Skeletal muscle tissue (tissue), 4 donors: Measurements from ENCODE around the gene FLCN. TPM values are rescaled to one million over a fixed set of nuclear protein-coding genes. Genes with fewer than 3 reads are reported as not detected.

Experiments
- H3K27ac ChIP-seq: one replicate; pipeline ENCODE4 v1.7.0; 2013; ENCODE audit warnings: mild to moderate bottlenecking, low read depth, low read length, inconsistent platforms
- H3K27me3 ChIP-seq, 3 donors: one replicate each; pipeline ENCODE4 v1.7.0; 2013; ENCODE audit warnings: low read length in 3 of 3; ENCODE audit not compliant: control insufficient read depth in 3 of 3, insufficient read depth in 3 of 3
- H3K36me3 ChIP-seq, 3 donors: one replicate each; pipeline ENCODE4 v1.7.0; 2013; ENCODE audit warnings: low read length in 3 of 3; ENCODE audit not compliant: control insufficient read depth in 3 of 3, insufficient read depth in 3 of 3
- H3K4me1 ChIP-seq, 3 donors: one replicate each; pipeline ENCODE4 v1.7.0; 2013; ENCODE audit warnings: low read length in 3 of 3, mild to moderate bottlenecking in 3 of 3; ENCODE audit not compliant: control insufficient read depth in 3 of 3, insufficient read depth in 3 of 3
- H3K4me3 ChIP-seq, 3 donors: one replicate each; pipeline ENCODE4 v1.7.0; 2013; ENCODE audit warnings: low read length in 3 of 3
- H3K9ac ChIP-seq, 3 donors: one replicate each; pipeline ENCODE4 v1.7.0; 2013; ENCODE audit warnings: low read length in 3 of 3, mild to moderate bottlenecking in 3 of 3, moderate library complexity in 2 of 3, low read depth in 1 of 3
- H3K9me3 ChIP-seq, 3 donors: one replicate each; pipeline ENCODE4 v1.7.0; 2013; ENCODE audit warnings: low read length in 3 of 3; ENCODE audit not compliant: control insufficient read depth in 3 of 3
- total RNA-seq: library from RNA; depleted of rRNA; stranded (reverse); fragments of >200 nt; gene quantifications from one replicate; pipeline ENCODE4 v1.2.3, GENCODE V29; 2014
- donor health status: Osteomylitis.

FLCN gene
- total RNA-seq, 1 donor from 2014 or later, result 20.9 TPM

GRCh38 chr17:17241656-17242055 is 4.7 kb upstream of the FLCN start:
- H3K4me1 ChIP-seq, result peaks cover 0 to 2% (median 0%) of the 10 kb centered on the region in 3 donors
- peaks cover 8 to 12% (median 10%) of the 10 kb centered on the region in 3 donors for H3K36me3 ChIP-seq
- H3K27me3 ChIP-seq, result no peaks in the 10 kb centered on the region
- H3K9me3 ChIP-seq, result no peaks in the 10 kb centered on the region
- H3K9ac ChIP-seq, result no peak overlapping the region
- no peak overlapping the region for H3K27ac ChIP-seq
- no peak overlapping the region for H3K4me3 ChIP-seq

- H3K4me1 ChIP-seq, result peaks cover 12 to 17% (median 16%) of the 10 kb centered on the region in 3 donors
- no peaks in the 10 kb centered on the region for H3K27me3 ChIP-seq
- H3K27ac ChIP-seq, result no peak overlapping the region
- peaks cover 0 to 5% (median 0%) of the 10 kb centered on the region in 3 donors for H3K36me3 ChIP-seq
- H3K9ac ChIP-seq, result no peak overlapping the region
- no peak overlapping the region for H3K4me3 ChIP-seq
- H3K9me3 ChIP-seq, result no peaks in the 10 kb centered on the region
Observed at GRCh38 chr17:17239832-17240231, 2.9 kb upstream of the FLCN start.

GRCh38 chr17:17236295-17237025 is 508 bp downstream of the FLCN start:
- H3K9me3 ChIP-seq, result no peaks in the 10 kb centered on the region
- peaks cover 22 to 32% (median 27%) of the 10 kb centered on the region in 3 donors for H3K4me1 ChIP-seq
- peak overlapping the region; percentile 92 to 98 (median 98) for H3K4me3 ChIP-seq
- peak overlapping the region; percentile 99 to 100 (median 99) for H3K9ac ChIP-seq
- peaks cover 10 to 17% (median 13%) of the 10 kb centered on the region in 3 donors for H3K36me3 ChIP-seq
- peak overlapping the region; percentile 99 for H3K27ac ChIP-seq
- no peaks in the 10 kb centered on the region for H3K27me3 ChIP-seq

- Histone ChIP-seq H3K27me3 (no peaks in the 10 kb centered on the region), H3K9me3 (no peaks in the 10 kb centered on the region), H3K4me1 (peaks cover 22 to 32% (median 27%) of the 10 kb centered on the region in 3 donors), H3K4me3 (peak overlapping the region; percentile 92 to 98 (median 98)), H3K36me3 (peaks cover 15 to 25% (median 23%) of the 10 kb centered on the region in 3 donors), H3K9ac (peak overlapping the region; percentile 99 to 100 (median 99)), H3K27ac (peak overlapping the region; percentile 99)
Observed at GRCh38 chr17:17235212-17236174, 1.5 kb downstream of the FLCN start.

- H3K4me1 ChIP-seq, result peaks cover 38 to 59% (median 54%) of the 10 kb centered on the region in 3 donors
- H3K4me3 ChIP-seq, result no peak overlapping the region
- H3K9ac ChIP-seq, result peak overlapping the region in 1 of 3 donors; percentile 2
- no peaks in the 10 kb centered on the region for H3K27me3 ChIP-seq
- H3K9me3 ChIP-seq, result no peaks in the 10 kb centered on the region
- no peak overlapping the region for H3K27ac ChIP-seq
- peaks cover 45 to 53% (median 48%) of the 10 kb centered on the region in 3 donors for H3K36me3 ChIP-seq
Observed at GRCh38 chr17:17232303-17232621, 4.7 kb downstream of the FLCN start.

GRCh38 chr17:17231621-17232302 is 5.2 kb downstream of the FLCN start:
- no peak overlapping the region for H3K27ac ChIP-seq
- peaks cover 38 to 59% (median 54%) of the 10 kb centered on the region in 3 donors for H3K4me1 ChIP-seq
- no peak overlapping the region for H3K9ac ChIP-seq
- peaks cover 49 to 58% (median 51%) of the 10 kb centered on the region in 3 donors for H3K36me3 ChIP-seq
- H3K4me3 ChIP-seq, result no peak overlapping the region
- H3K9me3 ChIP-seq, result no peaks in the 10 kb centered on the region
- no peaks in the 10 kb centered on the region for H3K27me3 ChIP-seq

- Histone ChIP-seq H3K27ac (peak overlapping the region; percentile 3), H3K9ac (peak overlapping the region in 1 of 3 donors; percentile 74), H3K4me1 (peaks cover 21 to 44% (median 42%) of the 10 kb centered on the region in 3 donors), H3K9me3 (no peaks in the 10 kb centered on the region), H3K4me3 (no peak overlapping the region), H3K36me3 (peaks cover 67 to 78% (median 69%) of the 10 kb centered on the region in 3 donors), H3K27me3 (no peaks in the 10 kb centered on the region)
Observed at GRCh38 chr17:17229416-17230384, 7.3 kb downstream of the FLCN start.

- H3K4me1 ChIP-seq, result peaks cover 16 to 39% (median 38%) of the 10 kb centered on the region in 3 donors
- H3K9ac ChIP-seq, result peak overlapping the region in 1 of 3 donors; percentile 74
- H3K27ac ChIP-seq, result peak overlapping the region; percentile 37
- H3K27me3 ChIP-seq, result no peaks in the 10 kb centered on the region
- peaks cover 76 to 88% (median 77%) of the 10 kb centered on the region in 3 donors for H3K36me3 ChIP-seq
- H3K9me3 ChIP-seq, result no peaks in the 10 kb centered on the region
- H3K4me3 ChIP-seq, result no peak overlapping the region
Observed at GRCh38 chr17:17228521-17229279, 8.3 kb downstream of the FLCN start.
